ENCODE data around the gene PPP3CA. TPM values are rescaled to one million over a fixed set of nuclear protein-coding genes. Genes with fewer than 3 reads are reported as not detected.

PPP3CA gene
- total RNA-seq, 1 experiment from 2014 or later, result 133 TPM

DNA sequence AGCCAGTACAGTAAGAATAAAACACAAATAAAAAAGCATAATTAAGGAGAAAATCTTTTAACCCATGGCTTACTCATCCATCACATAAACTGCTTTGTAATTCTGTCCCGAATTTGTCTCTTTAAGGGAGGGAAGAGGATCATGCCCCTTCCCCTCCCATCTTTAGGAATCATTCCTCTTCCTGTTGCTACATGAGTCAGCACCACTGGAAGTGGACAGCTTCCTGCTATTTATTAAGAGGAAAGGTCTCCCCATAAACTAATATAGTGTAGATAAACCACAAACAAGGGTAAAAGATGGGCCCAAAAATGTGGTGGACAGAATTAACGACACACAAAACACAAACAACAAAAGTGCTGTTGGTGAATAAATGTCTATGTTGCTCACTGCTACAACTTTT lies 75.8 kb downstream of the PPP3CA start:
- intact Hi-C loops (cut with micrococcal nuclease), result no loop called here
- no peak for ATAC-seq

DNA sequence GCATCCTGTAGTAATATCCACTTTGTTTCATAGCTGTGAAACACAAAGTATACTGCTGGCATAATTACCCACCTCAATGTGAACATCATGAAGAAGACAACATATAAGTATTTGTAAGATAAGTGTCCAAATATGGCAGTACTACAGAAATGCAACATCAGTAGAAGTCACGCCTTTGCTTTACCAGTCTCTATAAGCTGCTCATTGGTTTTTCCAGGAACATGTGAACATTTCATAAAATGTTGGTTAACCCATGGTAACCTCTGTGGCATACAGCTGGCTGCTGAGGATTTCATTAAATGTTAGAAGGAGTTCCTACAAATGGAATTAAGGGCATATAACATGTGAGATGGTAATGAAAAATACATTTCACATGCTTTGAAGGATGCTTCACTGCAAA lies 77.6 kb downstream of the PPP3CA start:
- TF ChIP-seq, protein P1, sequence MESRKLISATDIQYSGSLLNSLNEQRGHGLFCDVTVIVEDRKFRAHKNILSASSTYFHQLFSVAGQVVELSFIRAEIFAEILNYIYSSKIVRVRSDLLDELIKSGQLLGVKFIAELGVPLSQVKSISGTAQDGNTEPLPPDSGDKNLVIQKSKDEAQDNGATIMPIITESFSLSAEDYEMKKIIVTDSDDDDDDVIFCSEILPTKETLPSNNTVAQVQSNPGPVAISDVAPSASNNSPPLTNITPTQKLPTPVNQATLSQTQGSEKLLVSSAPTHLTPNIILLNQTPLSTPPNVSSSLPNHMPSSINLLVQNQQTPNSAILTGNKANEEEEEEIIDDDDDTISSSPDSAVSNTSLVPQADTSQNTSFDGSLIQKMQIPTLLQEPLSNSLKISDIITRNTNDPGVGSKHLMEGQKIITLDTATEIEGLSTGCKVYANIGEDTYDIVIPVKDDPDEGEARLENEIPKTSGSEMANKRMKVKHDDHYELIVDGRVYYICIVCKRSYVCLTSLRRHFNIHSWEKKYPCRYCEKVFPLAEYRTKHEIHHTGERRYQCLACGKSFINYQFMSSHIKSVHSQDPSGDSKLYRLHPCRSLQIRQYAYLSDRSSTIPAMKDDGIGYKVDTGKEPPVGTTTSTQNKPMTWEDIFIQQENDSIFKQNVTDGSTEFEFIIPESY (IDR thresholded peaks at IDR 0.05; ENCODE audit: extremely low read depth, insufficient replicate concordance, low read length), result no peak
- ChIA-PET CTCF (no interaction called here), POLR2A (no interaction called here), RAD21 (ENCODE audit: low non-redundant PET in 1 of 2, low total read pairs in 2 of 2, uncharacterized antibody in 2 of 2, unreplicated experiment in 2 of 2) (interaction anchor here in 1 of 2 experiments (0.6 kb wide), 1 partner anchor 13 kb away, joined by 3 read pairs; no protein-coding TSS in a partner anchor)
- no peaks in the 10 kb centered on the region for H4K20me1 ChIP-seq (ENCODE audit: insufficient read depth)
- H2AFZ ChIP-seq (ENCODE audit: low read depth, low read length, poor library complexity, severe bottlenecking), result no peak overlapping the region
- ATAC-seq, result no peak
- H3K9me3 ChIP-seq (ENCODE audit: control insufficient read depth in 1 of 2, insufficient read depth in 1 of 2, low read depth in 1 of 2, low read length in 2 of 2), result no peaks in the 10 kb centered on the region
- H3K9ac ChIP-seq (ENCODE audit: low read length), result no peak overlapping the region
- no peaks in the 10 kb centered on the region for H3K9me2 ChIP-seq (ENCODE audit: insufficient read depth)
- intact Hi-C loops (cut with micrococcal nuclease), result no loop called here
- BruUV-seq (replicated peaks), result no TSS peak
- peaks cover 78% of the 10 kb centered on the region for H3K79me2 ChIP-seq (ENCODE audit: insufficient read depth, low read length)
- peaks cover 14 to 15% of the 10 kb centered on the region in 2 experiments; a peak in 3 of 4 replicates for H3K4me1 ChIP-seq (ENCODE audit: control insufficient read depth in 1 of 2, insufficient read depth in 2 of 2, low read length in 2 of 2)
- H3K36me3 ChIP-seq (ENCODE audit: control insufficient read depth in 1 of 2, insufficient read depth in 2 of 2, low read length in 2 of 2), result no peaks in the 10 kb centered on the region
- DNase-seq (ENCODE audit: low read depth, low spot score), result no peak
- no peak overlapping the region for H3K27ac ChIP-seq (ENCODE audit: low read depth, low read length)
- no peak overlapping the region for H3K4me2 ChIP-seq (ENCODE audit: low read length)
- H3K4me3 ChIP-seq (replicated peaks in 1 of 2; ENCODE audit: low read depth in 1 of 2, low read length in 2 of 2), result no peak overlapping the region
- H3K27me3 ChIP-seq (ENCODE audit: insufficient read depth, low read length), result no peaks in the 10 kb centered on the region

More for the DNA sequence above, 75.8 kb downstream of the PPP3CA start:
- no peak overlapping the region for H2AFZ ChIP-seq (ENCODE audit: low read depth, low read length, poor library complexity, severe bottlenecking)
- no peaks in the 10 kb centered on the region for H3K9me3 ChIP-seq (ENCODE audit: control insufficient read depth in 1 of 2, insufficient read depth in 1 of 2, low read depth in 1 of 2, low read length in 2 of 2)
- H3K4me1 ChIP-seq (ENCODE audit: control insufficient read depth in 1 of 2, insufficient read depth in 2 of 2, low read length in 2 of 2), result peaks cover 3 to 12% of the 10 kb centered on the region in 2 experiments; a peak in 2 of 4 replicates
- no peak overlapping the region for H3K27ac ChIP-seq (ENCODE audit: low read depth, low read length)
- no peak overlapping the region for H3K4me3 ChIP-seq (replicated peaks in 1 of 2; ENCODE audit: low read depth in 1 of 2, low read length in 2 of 2)
- H4K20me1 ChIP-seq (ENCODE audit: insufficient read depth), result peaks cover 5% of the 10 kb centered on the region; the same call in 1 of the 2 replicates
- no peak overlapping the region for H3K4me2 ChIP-seq (ENCODE audit: low read length)
- CTCF ChIA-PET, result no interaction called here
- RAD21 ChIA-PET (ENCODE audit: low non-redundant PET in 1 of 2, low total read pairs in 2 of 2, uncharacterized antibody in 2 of 2, unreplicated experiment in 2 of 2), result no interaction called here
- H3K79me2 ChIP-seq (ENCODE audit: insufficient read depth, low read length), result peaks cover 77% of the 10 kb centered on the region
- POLR2A ChIA-PET, result no interaction called here
- no peaks in the 10 kb centered on the region for H3K36me3 ChIP-seq (ENCODE audit: control insufficient read depth in 1 of 2, insufficient read depth in 2 of 2, low read length in 2 of 2)
- H3K9ac ChIP-seq (ENCODE audit: low read length), result no peak overlapping the region
- H3K27me3 ChIP-seq (ENCODE audit: insufficient read depth, low read length), result no peaks in the 10 kb centered on the region
- H3K9me2 ChIP-seq (ENCODE audit: insufficient read depth), result no peaks in the 10 kb centered on the region
- BruUV-seq (replicated peaks), result no TSS peak
- no peak for DNase-seq (ENCODE audit: low read depth, low spot score)
- TF ChIP-seq, protein P2, sequence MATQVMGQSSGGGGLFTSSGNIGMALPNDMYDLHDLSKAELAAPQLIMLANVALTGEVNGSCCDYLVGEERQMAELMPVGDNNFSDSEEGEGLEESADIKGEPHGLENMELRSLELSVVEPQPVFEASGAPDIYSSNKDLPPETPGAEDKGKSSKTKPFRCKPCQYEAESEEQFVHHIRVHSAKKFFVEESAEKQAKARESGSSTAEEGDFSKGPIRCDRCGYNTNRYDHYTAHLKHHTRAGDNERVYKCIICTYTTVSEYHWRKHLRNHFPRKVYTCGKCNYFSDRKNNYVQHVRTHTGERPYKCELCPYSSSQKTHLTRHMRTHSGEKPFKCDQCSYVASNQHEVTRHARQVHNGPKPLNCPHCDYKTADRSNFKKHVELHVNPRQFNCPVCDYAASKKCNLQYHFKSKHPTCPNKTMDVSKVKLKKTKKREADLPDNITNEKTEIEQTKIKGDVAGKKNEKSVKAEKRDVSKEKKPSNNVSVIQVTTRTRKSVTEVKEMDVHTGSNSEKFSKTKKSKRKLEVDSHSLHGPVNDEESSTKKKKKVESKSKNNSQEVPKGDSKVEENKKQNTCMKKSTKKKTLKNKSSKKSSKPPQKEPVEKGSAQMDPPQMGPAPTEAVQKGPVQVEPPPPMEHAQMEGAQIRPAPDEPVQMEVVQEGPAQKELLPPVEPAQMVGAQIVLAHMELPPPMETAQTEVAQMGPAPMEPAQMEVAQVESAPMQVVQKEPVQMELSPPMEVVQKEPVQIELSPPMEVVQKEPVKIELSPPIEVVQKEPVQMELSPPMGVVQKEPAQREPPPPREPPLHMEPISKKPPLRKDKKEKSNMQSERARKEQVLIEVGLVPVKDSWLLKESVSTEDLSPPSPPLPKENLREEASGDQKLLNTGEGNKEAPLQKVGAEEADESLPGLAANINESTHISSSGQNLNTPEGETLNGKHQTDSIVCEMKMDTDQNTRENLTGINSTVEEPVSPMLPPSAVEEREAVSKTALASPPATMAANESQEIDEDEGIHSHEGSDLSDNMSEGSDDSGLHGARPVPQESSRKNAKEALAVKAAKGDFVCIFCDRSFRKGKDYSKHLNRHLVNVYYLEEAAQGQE (IDR thresholded peaks at IDR 0.05; ENCODE audit: low read depth), result peak; percentile 69
- TF ChIP-seq YY1 (IDR thresholded peaks at IDR 0.05; ENCODE audit: extremely low read depth, insufficient replicate concordance, low read depth, low read length), result no peak

Data from HCT116 (cell line).